GM21515 (cell line): ENCODE measurements around the gene CD36.
"Not testable (repeated sequence)": the region's sequence is repeated elsewhere in the genome, so short reads cannot be mapped to it uniquely, and the experiment has no call there.

Experiments
- ATAC-seq: cut with Tn5 transposase; IDR thresholded peaks from one replicate; pipeline ENCODE4 v1.9.1; 2021; ENCODE audit not compliant: unreplicated experiment

The CD36 gene

GRCh38 chr7:80649011-80649410 is 10.6 kb downstream of the CD36 start:
- no peak for ATAC-seq

GRCh38 chr7:80650030-80650429 is 11.6 kb downstream of the CD36 start:
- ATAC-seq = no peak

DNA sequence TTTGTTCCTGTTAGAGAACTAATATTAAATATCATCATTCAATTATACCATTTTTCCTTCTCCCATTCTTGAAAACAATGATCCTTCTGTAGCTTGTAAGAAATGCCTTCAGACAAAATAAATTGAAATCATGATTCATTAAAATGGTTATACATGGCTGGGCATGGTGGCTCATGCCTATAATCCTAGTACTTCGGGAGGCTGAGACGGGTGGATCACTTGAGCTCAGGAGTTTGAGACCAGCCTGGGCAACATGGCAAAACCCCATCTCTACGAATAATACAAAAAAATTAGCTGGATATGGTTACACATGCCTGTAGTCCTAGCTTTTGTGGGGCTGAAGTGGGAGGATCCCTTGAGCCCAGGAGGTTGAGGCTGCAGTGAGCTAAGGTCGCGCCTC is 13.0 kb downstream of the CD36 start:
- ATAC-seq = no peak

DNA sequence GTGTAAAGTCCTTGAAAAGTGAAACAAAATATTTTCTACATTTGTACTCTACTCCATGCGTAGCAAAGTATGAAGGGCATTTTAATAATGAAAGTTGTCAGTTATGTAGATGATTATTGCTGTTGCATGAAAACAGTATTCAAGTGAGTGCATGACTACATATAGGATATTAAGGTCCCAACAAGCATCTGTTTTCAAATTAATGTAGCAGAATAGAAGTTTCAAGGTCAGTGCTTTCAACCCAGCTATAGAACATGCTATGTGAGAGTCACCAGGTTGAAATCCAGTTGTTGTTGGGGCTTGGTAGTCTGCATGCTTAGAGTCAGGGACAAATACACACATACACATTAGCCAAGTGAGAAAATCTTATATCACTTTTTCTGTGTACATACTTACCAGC is 14.8 kb downstream of the CD36 start:
- no peak for ATAC-seq

DNA sequence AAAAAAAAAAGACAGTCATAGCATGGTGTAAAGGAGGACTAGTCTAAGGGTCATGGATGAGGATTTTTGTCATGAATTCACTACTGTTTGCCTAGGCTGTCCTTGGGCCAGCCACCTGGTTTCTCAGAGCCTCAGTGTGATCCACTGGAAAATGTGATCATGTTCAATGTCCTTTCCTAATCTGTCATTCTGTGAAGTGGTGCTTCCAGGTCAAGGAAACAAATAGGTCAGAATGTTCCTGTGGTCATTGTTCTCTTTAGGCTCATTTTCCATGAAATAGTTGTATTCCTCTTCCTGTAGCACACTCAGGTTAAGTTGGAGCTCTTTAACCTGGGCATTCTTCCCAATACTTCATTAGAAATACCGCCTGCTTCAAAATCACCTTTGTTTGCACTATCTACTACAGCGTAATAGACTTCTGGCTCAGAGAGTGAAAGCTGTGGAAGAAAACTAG is 16.5 kb downstream of the CD36 start:
- ATAC-seq = no peak

DNA sequence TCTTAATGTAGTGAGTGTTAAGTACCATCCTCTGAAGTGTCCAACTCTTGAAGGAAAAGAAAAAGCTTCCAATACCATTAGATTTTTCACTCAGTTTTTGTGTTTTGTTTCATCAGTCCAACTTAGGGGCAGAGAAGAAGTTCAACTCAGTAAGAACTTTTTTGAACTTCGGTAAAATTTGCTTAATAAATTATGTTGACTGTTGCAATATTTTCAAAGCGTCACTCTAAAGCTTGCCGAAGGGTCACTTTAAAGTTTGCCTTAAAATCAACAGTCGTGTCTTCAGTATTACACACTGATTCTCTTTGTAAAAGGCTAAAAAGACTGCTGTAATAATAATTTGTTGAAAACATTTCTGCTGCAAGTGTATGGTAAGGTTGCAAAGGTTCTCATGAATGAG is 17.6 kb downstream of the CD36 start:
- ATAC-seq = no peak

- ATAC-seq = peak; percentile 56
Measured at GRCh38 chr7:80659120-80660055, 20.9 kb downstream of the CD36 start.

- no peak for ATAC-seq
Measured at GRCh38 chr7:80660939-80661338, 22.5 kb downstream of the CD36 start.

GRCh38 chr7:80661729-80662128 is 23.3 kb downstream of the CD36 start:
- no peak for ATAC-seq

- no peak for ATAC-seq
Measured at GRCh38 chr7:80662252-80662651, 23.8 kb downstream of the CD36 start.

- ATAC-seq = no peak
Measured at GRCh38 chr7:80665526-80665925, 27.1 kb downstream of the CD36 start.

GRCh38 chr7:80666376-80666775 is 27.9 kb downstream of the CD36 start:
- ATAC-seq = no peak

DNA sequence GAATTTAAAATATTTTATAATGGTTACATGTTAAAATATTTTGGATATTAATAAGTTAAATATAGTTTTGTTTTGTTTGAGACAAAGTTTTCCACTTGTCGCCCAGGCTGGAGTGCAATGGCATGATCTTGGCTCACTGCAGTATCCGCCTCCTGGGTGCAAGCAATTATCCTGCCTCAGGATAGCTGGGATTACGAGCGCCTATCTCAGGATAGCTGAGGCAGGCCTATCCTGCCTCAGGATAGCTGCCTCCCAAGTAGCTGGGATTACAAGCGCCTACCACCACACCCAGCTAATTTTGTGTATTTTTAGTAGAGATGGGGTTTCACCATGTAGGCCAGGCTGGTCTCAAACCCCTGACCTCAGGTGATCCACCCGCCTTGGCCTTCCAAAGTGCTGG is 30.9 kb downstream of the CD36 start:
- not testable (repeated sequence) for ATAC-seq

- no peak for ATAC-seq
Measured at GRCh38 chr7:80671744-80672143, 33.3 kb downstream of the CD36 start.

DNA sequence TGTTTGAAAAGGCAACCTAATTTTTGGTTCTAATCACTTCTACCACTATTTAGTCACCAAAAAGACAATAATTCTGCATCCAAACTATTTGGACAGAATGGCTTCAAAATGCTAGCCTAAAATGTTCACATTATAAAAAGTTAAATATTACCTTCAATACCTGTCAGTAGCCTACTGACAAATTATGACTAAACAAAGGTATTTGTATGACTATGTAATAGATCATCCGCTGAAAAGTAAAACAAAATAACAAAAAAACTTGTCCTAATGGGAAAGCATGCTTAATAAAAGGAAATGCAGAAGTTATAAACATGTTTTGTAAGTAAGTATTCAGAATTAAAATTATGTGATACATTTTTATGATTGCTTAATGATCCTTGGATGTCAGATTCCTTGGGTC is 36.6 kb downstream of the CD36 start:
- ATAC-seq = no peak

DNA sequence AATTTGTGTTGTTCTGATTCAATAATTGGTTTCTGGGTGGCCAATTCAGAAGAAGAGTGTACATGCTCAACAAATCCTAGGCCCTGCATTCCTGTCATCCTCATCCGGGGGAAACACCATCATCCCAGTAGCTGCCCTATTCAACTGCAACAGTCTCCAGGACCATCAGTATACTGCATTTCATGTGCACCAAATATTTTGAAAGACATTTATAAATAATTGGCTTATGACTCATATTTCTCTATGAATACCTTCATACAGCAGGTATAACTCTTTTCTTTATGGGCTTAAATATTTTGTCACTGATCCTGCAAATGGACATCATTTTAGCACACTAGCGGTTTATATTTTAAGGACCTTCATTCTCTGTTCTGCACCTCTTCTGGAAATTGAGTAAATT is 38.0 kb downstream of the CD36 start:
- no peak for ATAC-seq

DNA sequence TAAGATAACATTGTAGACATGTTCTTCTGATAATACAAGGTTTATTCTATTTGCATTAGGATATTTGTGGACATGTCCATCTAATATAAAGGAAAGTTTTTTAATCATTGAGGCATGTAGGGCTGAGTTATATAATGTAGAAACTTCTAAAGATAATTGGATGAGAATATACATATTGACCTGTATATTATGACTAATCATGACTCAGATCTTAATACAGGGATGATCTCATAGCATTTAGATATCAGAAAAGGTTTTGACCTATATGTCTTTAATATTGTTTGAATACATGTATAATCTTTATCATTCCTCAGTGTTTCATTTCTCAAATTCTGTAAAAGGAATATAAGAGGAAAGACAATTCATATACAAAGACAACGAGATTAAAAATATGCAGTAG is 39.2 kb downstream of the CD36 start:
- ATAC-seq = no peak

GRCh38 chr7:80678707-80679106 is 40.3 kb downstream of the CD36 start:
- ATAC-seq = no peak

DNA sequence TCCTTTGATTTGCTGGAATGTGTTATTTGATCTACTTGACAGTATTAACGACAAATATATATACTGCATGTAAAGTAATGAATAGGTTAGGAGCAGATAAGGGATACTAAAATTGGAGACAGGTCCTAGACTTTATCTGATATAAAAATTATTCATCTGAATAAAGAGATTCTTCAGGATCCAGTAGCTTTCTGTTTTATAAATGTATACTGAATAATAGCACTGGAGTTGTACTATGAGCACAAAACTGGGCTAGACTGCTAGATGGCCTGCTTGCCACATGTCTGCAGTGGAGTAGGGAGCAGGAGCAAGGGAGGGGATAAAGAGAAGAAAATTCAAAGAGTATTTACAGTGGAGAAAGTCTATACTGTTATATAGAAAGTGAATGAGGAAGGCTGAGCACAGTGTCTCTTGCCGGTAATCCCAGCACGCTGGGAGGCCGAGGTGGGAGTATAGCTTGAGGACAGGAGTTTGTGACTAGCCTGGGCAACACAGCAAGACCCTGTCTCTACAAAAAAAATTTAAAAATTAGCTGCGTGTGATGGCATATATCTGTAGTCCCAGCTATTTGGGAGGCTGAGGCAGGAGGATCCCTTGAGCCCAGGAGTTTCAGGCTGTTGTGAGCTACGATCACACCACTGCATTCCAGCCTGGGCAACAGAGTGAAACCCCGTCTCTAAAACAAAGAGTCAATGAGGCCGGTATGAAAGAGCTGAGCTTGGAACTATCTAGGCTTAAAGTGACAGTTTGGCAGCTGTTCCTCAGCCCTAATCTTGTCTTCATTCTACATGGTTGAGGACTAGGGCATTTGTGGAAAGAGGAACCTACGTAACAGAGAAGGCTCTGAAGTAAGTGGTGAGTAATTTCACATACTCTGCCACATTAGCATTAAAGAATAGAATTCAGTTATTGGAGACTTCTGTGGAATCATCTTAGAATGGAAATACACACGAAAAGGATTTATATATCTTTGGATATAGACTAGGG is 41.8 kb downstream of the CD36 start:
- no peak for ATAC-seq

GRCh38 chr7:80681272-80681885 is 42.9 kb downstream of the CD36 start:
- ATAC-seq = no peak

DNA sequence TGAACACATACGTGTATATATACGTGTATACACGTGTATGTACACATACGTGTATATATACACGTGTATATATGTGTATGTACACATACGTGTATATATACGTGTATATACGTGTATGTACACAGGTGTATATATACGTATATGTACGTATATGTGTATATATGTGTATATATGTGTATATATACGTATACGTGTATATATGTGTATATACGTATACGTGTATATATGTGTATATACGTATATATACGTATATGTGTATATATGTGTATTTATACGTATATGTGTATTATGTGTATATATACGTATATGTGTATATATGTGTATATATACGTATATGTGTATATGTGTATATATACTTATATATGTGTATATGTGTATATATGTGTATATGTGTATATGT is 44.3 kb downstream of the CD36 start:
- ATAC-seq = no peak
